22Rv1 (cell line): ENCODE measurements around the gene OCIAD2.
"Not testable (repeated sequence)": the region's sequence is repeated elsewhere in the genome, so short reads cannot be mapped to it uniquely, and the experiment has no call there.

Experiments
- H3K27ac ChIP-seq: fragments of 450-650 bp; 2 replicates; pipeline ENCODE4 v1.5.1; 2017
- ZFX ChIP-seq: fragments of 450-650 bp; IDR thresholded peaks from 2 replicates; pipeline ENCODE4 v1.6.1; 2017; ENCODE audit warnings: antibody characterized with exemption, borderline replicate concordance
- TF ChIP-seq, protein P1 (sequence below): fragments of 450-650 bp; IDR thresholded peaks from 2 replicates; pipeline ENCODE4 v1.5.1; 2017; ENCODE audit warnings: mild to moderate bottlenecking

The OCIAD2 gene

DNA sequence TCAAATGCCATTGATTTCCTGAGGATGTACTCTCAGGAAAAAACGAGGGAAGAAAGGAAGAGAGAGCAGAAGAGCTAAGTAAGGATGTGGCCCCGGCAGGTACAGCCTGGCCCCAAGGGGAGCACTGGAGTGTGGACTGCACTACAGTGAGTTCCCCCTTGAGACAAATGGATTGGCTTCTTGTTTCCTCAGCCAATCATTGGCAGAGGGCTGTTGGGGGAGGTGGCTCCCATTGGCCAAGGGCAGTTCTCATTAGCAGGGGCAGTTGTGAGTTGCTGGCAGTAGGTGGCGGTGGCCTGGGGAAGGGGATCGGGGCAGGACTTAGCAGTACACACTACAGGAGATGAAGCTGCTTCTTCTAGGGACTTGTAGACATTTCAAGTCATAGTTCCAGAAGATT lies 24.1 kb upstream of the OCIAD2 start:
- no peak overlapping the region for H3K27ac ChIP-seq
- no peak for TF ChIP-seq ZFX
- TF ChIP-seq, protein P1, sequence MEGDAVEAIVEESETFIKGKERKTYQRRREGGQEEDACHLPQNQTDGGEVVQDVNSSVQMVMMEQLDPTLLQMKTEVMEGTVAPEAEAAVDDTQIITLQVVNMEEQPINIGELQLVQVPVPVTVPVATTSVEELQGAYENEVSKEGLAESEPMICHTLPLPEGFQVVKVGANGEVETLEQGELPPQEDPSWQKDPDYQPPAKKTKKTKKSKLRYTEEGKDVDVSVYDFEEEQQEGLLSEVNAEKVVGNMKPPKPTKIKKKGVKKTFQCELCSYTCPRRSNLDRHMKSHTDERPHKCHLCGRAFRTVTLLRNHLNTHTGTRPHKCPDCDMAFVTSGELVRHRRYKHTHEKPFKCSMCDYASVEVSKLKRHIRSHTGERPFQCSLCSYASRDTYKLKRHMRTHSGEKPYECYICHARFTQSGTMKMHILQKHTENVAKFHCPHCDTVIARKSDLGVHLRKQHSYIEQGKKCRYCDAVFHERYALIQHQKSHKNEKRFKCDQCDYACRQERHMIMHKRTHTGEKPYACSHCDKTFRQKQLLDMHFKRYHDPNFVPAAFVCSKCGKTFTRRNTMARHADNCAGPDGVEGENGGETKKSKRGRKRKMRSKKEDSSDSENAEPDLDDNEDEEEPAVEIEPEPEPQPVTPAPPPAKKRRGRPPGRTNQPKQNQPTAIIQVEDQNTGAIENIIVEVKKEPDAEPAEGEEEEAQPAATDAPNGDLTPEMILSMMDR, result no peak

DNA sequence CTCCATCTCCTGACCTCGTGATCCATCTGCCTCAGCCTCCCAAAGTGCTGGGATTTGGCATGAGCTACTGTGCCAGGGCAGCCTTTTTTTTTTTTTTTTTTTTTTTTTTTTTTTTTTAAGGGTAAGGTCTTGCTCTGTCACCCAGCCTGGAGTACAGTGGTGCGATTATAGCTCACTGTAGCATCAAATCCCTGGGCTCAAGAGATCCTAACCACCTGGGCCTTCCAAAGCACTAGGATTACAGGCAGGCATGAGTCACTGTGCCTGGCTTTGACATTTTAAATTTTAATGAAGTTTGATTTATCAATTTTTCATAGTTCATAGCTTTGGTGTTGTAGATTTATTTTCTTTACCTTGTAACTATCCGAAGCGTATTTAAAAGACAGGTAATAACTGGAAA lies 17.8 kb upstream of the OCIAD2 start:
- H3K27ac ChIP-seq, result no peak overlapping the region
- TF ChIP-seq ZFX, result no peak
- TF ChIP-seq, protein P1, result no peak

DNA sequence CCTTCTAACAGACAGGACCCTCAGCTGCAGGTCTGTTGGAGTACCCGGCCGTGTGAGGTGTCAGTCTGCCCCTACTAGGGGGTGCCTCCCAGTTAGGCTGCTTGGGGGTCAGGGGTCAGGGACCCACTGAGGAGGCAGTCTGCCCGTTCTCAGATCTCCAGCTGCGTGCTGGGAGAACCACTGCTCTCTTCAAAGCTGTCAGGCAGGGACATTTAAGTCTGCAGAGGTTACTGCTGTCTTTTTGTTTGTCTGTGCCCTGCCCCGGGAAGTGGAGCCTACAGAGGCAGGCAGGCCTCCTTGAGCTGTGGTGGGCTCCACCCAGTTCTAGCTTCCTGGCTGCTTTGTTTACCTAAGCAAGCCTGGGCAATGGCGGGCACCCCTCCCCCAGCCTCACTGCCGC lies 16.5 kb upstream of the OCIAD2 start:
- not testable (repeated sequence) for H3K27ac ChIP-seq

DNA sequence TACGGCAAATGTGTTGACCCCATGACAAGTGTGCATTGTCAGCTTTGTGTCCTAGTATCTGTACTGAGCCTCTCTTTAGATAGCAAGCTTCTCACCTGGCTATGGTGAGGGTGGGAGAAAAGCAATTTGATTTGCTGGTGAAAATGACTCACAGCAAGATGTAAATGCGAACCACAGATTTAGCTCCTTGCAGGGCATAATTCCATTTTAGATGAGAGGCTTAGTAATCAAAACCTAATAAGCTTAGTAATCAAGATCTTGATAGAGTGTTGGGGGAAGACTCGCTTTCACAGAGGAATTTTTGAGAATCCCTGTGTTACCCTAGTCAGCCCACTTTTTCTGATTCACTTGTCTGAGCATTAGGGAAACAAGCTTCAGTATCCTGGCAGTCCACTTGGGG lies 7.7 kb upstream of the OCIAD2 start:
- TF ChIP-seq, protein P1, result no peak
- TF ChIP-seq ZFX, result no peak
- H3K27ac ChIP-seq, result no peak overlapping the region

DNA sequence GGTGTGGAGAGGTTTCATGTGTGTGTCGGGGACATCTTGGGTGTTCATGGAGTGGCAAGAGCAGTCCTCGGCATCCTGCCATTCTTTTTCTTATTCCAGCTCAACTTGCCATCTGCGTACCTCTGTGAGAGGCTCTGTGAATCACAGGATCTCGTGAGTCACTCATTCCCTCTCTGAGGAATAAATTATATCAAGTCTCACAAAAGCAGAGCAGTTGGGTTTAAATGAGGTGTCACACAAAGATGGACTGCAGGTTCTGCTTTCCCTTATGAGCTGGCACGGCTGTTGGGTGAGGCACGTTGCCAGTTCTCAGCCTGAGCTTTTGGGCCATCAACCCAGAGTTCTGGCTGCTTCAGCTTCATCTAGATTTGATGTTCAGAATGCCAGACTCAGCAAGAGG lies 6.8 kb upstream of the OCIAD2 start:
- no peak overlapping the region for H3K27ac ChIP-seq
- TF ChIP-seq, protein P1, result no peak
- TF ChIP-seq ZFX, result no peak

DNA sequence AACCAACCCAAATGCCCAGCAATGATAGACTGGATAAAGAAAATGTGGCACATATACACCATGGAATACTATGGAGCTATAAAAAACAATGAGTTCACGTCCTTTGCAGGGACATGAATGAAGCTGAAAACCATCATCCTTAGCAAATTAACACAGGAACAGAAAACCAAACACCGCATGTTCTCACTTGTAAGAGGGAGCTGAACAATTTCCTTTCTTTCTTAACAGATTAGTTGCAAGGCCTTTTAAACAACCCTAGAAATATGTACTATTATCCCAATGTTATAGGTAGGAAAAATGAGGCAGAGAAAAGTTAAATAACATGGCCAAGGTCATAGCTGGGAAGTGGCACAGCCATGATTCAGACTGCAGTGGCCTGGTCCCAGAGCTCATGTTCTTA lies 5.8 kb upstream of the OCIAD2 start:
- TF ChIP-seq, protein P1, result no peak
- TF ChIP-seq ZFX, result no peak
- H3K27ac ChIP-seq, result no peak overlapping the region

DNA sequence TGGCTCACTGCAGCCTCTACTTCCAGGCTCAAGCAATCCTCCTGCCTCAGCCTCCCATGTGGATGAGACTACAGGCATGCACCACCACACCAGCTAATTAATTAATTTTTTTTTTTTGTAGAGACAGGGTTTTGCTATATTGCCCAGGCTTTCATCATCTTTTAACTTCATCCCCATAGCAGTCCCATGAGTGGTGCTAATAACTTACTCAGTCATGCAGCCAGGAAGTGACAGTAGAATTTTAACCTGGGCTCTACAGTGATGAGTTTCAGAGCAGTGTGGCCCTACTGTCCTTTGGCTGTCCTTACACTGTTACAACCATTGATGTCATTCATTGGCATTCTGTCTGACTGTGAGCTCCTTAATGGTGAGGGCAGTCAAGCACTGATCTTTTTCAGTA lies 3.9 kb upstream of the OCIAD2 start:
- no peak overlapping the region for H3K27ac ChIP-seq
- TF ChIP-seq ZFX, result no peak
- TF ChIP-seq, protein P1, result no peak

DNA sequence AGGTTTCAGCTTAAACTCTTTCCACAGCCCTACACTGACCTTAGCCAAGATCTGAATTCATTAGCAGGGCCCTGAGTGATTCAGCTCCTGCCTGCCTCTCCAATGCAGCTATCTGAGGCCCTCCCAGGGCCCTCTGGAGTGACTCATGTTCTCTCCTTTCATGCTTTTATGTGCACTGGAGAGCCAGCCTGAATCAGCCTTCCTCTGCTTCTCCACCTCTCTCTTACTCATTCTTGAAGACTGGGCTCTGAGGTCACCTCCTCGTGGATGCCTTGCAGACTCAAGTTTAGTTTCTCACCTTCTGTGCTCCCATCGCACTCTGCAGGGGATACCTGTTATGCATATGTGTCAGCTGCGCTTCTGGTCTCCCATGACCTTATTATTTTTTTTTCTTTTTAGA lies 3.1 kb upstream of the OCIAD2 start:
- H3K27ac ChIP-seq, result no peak overlapping the region
- no peak for TF ChIP-seq ZFX
- TF ChIP-seq, protein P1, result no peak
